Neural cell (in vitro differentiated cells): Measurements from ENCODE around the gene TPGS1.

Experiments used
- CTCF ChIP-seq: fragments of 450-650 bp; IDR thresholded peaks from 2 replicates; pipeline ENCODE4 v1.5.1; 2014; ENCODE audit warnings: antibody characterized with exemption, mild to moderate bottlenecking, moderate library complexity; ENCODE audit not compliant: poor library complexity, severe bottlenecking
- EZH2 ChIP-seq: fragments of 200-600, 300-800 bp; shearing (Covaris generic), sonication (generic); IDR thresholded peaks from 2 replicates; pipeline ENCODE4 v1.6.1; 2014; ENCODE audit warnings: antibody characterized with exemption, low read length, borderline replicate concordance, mild to moderate bottlenecking; ENCODE audit not compliant: insufficient read depth, poor library complexity, severe bottlenecking
- MXI1 ChIP-seq: fragments of 450-650 bp; conservative IDR thresholded peaks from 2 replicates; pipeline ENCODE4 v1.6.1; 2014; ENCODE audit warnings: antibody characterized with exemption, mild to moderate bottlenecking; ENCODE audit not compliant: poor library complexity, severe bottlenecking
- POLR2AphosphoS5 ChIP-seq: IDR thresholded peaks from 2 replicates; pipeline ENCODE4 v1.6.1; 2012
- REST ChIP-seq: IDR thresholded peaks from 2 replicates; pipeline ENCODE4 v1.6.1; 2012; ENCODE audit warnings: borderline replicate concordance
- SMC3 ChIP-seq: fragments of 450-650 bp; conservative IDR thresholded peaks from 2 replicates; pipeline ENCODE4 v1.6.1; 2014; ENCODE audit warnings: antibody characterized with exemption, mild to moderate bottlenecking, moderate library complexity; ENCODE audit not compliant: poor library complexity

- TF ChIP-seq CTCF (peak; percentile 57), REST (no peak), MXI1 (peak; percentile 85), POLR2AphosphoS5 (peak; percentile 66), SMC3 (peak; percentile 60), EZH2 (no peak)
Observed at GRCh38 chr19:531009-531752, 23.9 kb downstream of the TPGS1 start.
